ENCODE data around the gene RPH3AL. TPM values are rescaled to one million over a fixed set of nuclear protein-coding genes. Genes with fewer than 3 reads are reported as not detected.
A peak's percentile ranks its signal among the peaks of the same experiment; 100 is the strongest.

Gene RPH3AL
- polyA plus RNA-seq, 3 donors = 0.71 to 1.9 (median 1.5) TPM

DNA sequence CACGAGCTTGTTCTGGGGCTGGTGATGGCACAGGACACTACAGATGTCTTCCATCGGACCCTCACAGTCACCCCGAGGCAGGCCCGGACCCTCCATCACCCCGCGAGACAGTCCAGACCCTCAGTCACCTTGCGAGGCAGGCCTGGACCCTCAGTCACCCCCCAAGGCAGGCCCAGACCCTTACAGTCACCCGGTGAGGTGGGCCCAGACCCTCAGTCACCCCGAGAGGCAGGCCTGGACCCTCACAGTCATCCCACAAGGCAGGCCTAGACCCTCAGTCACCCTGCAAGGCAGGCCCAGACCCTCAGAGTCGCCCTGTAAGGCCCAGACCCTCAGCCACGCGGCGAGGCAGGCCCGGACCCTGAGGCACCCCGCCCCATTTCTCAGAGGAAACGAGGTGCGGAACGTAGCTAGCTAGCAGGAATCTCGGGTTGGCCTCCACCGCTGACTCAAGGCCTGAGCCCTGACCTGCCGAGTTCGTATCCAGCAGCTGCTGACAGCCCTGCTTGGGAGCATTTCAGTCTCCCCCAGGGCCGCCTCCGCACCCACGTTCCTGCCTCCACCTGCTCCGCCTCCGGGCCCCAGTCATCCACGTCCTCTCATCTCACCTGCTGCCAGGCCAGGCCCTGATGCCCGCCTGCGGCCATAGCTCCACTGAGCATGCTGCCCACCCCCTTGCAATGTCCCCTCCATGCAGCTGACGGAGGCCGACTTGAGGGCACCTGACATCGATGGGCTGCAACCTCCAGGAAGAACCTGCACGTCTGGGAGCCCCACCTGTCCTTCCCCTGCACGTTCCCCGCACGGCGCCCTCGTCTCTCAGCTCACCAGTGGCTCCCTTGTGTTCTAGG is 28.7 kb downstream of the RPH3AL start:
- 90% methylated on average over 39 of the region's 39 CpGs for WGBS (ENCODE audit: insufficient coverage)
- H3K4me1 ChIP-seq (ENCODE audit: control insufficient read depth in 1 of 2, insufficient read depth in 2 of 2, low read length in 2 of 2) = no peaks in the 10 kb centered on the region
- no peaks in the 10 kb centered on the region for H3K79me2 ChIP-seq (ENCODE audit: insufficient read depth, low read length)
- Mint-ChIP-seq H3K36me3 (no peaks in the 10 kb centered on the region), H3K9me3 (peaks cover 0 to 3% (median 0%) of the 10 kb centered on the region in 7 donors), H3K27me3 (ENCODE audit: low read depth in 3 of 3) (peaks cover 0 to 12% (median 1%) of the 10 kb centered on the region in 3 donors), H3K4me3 (no peak overlapping the region), H3K27ac (no peak overlapping the region), H3K4me1 (no peaks in the 10 kb centered on the region)
- no peak overlapping the region for H3K9ac ChIP-seq (ENCODE audit: insufficient read depth, low read length, poor library complexity, severe bottlenecking)
- no peaks in the 10 kb centered on the region for H3K9me3 ChIP-seq (replicated peaks in 1 of 2; ENCODE audit: control insufficient read depth in 1 of 2, insufficient read depth in 1 of 2, low read length in 2 of 2)
- H4K20me1 ChIP-seq (ENCODE audit: insufficient read depth, low read length) = no peaks in the 10 kb centered on the region
- H3K36me3 ChIP-seq (replicated peaks in 1 of 2; ENCODE audit: control insufficient read depth in 1 of 2, insufficient read depth in 2 of 2, low read length in 2 of 2) = no peaks in the 10 kb centered on the region
- DNase-seq = no peak
- no peak overlapping the region for H3K4me3 ChIP-seq (replicated peaks in 1 of 3; ENCODE audit: low read depth in 2 of 3, low read length in 3 of 3)
- no peak overlapping the region for H3K27ac ChIP-seq (ENCODE audit: low read depth in 1 of 2, low read length in 2 of 2)
- no peaks in the 10 kb centered on the region for H3K27me3 ChIP-seq (ENCODE audit: control insufficient read depth in 2 of 2, insufficient read depth in 2 of 2, low read length in 2 of 2)
- TF ChIP-seq, protein P1, sequence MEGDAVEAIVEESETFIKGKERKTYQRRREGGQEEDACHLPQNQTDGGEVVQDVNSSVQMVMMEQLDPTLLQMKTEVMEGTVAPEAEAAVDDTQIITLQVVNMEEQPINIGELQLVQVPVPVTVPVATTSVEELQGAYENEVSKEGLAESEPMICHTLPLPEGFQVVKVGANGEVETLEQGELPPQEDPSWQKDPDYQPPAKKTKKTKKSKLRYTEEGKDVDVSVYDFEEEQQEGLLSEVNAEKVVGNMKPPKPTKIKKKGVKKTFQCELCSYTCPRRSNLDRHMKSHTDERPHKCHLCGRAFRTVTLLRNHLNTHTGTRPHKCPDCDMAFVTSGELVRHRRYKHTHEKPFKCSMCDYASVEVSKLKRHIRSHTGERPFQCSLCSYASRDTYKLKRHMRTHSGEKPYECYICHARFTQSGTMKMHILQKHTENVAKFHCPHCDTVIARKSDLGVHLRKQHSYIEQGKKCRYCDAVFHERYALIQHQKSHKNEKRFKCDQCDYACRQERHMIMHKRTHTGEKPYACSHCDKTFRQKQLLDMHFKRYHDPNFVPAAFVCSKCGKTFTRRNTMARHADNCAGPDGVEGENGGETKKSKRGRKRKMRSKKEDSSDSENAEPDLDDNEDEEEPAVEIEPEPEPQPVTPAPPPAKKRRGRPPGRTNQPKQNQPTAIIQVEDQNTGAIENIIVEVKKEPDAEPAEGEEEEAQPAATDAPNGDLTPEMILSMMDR (IDR thresholded peaks at IDR 0.05) = no peak
- no peak overlapping the region for H3K4me2 ChIP-seq (replicated peaks; ENCODE audit: extremely low read depth, low read length, poor library complexity, severe bottlenecking)
- intact Hi-C loops (cut with micrococcal nuclease) = no loop called here
- H2AFZ ChIP-seq (ENCODE audit: insufficient read depth, low read depth, low read length, poor library complexity, severe bottlenecking) = no peak overlapping the region

DNA sequence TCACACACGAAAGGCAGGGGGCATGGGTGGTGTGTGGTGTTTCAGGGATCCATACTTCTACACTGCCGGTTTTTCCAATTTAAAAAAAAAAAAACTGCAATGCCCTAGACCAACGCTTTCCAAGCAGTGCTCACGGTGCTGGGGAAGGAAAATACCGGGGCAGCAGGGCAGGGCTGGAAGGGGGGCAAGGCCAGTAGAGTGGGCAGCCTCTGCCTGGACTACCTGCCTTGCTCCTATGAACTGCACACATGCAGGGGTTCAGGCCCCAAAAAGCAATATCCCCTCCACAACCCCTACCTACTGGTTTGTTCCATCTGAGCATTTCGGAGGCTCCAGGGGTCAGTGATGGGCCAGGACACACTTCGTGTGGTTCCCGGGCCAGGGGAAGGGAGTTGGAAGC is 29.4 kb downstream of the RPH3AL start:
- Histone ChIP-seq H4K20me1 (ENCODE audit: insufficient read depth, low read length) (no peaks in the 10 kb centered on the region), H3K4me2 (replicated peaks; ENCODE audit: extremely low read depth, low read length, poor library complexity, severe bottlenecking) (no peak overlapping the region), H3K79me2 (ENCODE audit: insufficient read depth, low read length) (no peaks in the 10 kb centered on the region), H3K4me1 (ENCODE audit: control insufficient read depth in 1 of 2, insufficient read depth in 2 of 2, low read length in 2 of 2) (no peaks in the 10 kb centered on the region), H3K9ac (ENCODE audit: insufficient read depth, low read length, poor library complexity, severe bottlenecking) (no peak overlapping the region), H3K27ac (ENCODE audit: low read depth in 1 of 2, low read length in 2 of 2) (no peak overlapping the region), H3K4me3 (replicated peaks in 1 of 3; ENCODE audit: low read depth in 2 of 3, low read length in 3 of 3) (no peak overlapping the region), H3K36me3 (replicated peaks in 1 of 2; ENCODE audit: control insufficient read depth in 1 of 2, insufficient read depth in 2 of 2, low read length in 2 of 2) (no peaks in the 10 kb centered on the region), H3K9me3 (replicated peaks in 1 of 2; ENCODE audit: control insufficient read depth in 1 of 2, insufficient read depth in 1 of 2, low read length in 2 of 2) (no peaks in the 10 kb centered on the region), H2AFZ (ENCODE audit: insufficient read depth, low read depth, low read length, poor library complexity, severe bottlenecking) (no peak overlapping the region), H3K27me3 (ENCODE audit: control insufficient read depth in 2 of 2, insufficient read depth in 2 of 2, low read length in 2 of 2) (no peaks in the 10 kb centered on the region)
- Mint-ChIP-seq H3K27me3 (ENCODE audit: low read depth in 3 of 3) (peaks cover 0 to 12% (median 1%) of the 10 kb centered on the region in 3 donors), H3K27ac (peak overlapping the region in 1 of 7 donors; percentile 21), H3K36me3 (no peaks in the 10 kb centered on the region), H3K4me1 (no peaks in the 10 kb centered on the region), H3K4me3 (no peak overlapping the region), H3K9me3 (peaks cover 0 to 10% (median 2%) of the 10 kb centered on the region in 7 donors)
- intact Hi-C loops (cut with micrococcal nuclease) = no loop called here
- no peak for DNase-seq
- TF ChIP-seq, protein P1 (IDR thresholded peaks at IDR 0.05) = no peak
- 95% methylated on average over 3 of the region's 8 CpGs for WGBS (ENCODE audit: insufficient coverage)
